BLaER1 treated with 17β-estradiol and CSF1 and Interleukin-3, amounts not matched to agents 10 nM and 100 nM (cell line): Measurements from ENCODE around the gene MSRB1.

ENCODE experiments used
- H3K27ac ChIP-seq, 11 experiments: shearing (Covaris generic); formaldehyde crosslinking; 2 replicates each; pipeline ENCODE4 v1.8.1; 2022
- H3K27me3 ChIP-seq, 11 experiments: shearing (Covaris generic); formaldehyde crosslinking; 2 replicates each; pipeline ENCODE4 v1.8.1; 2022
- H3K36me3 ChIP-seq, 11 experiments: shearing (Covaris generic); formaldehyde crosslinking; 2 replicates each; pipeline ENCODE4 v1.8.1; 2022
- H3K4me1 ChIP-seq, 10 experiments: shearing (Covaris generic); formaldehyde crosslinking; 2 replicates each; pipeline ENCODE4 v1.8.1; 2022
- H3K4me2 ChIP-seq, 11 experiments: shearing (Covaris generic); formaldehyde crosslinking; 2 replicates each; pipeline ENCODE4 v1.8.1; 2022
- H3K4me3 ChIP-seq, 10 experiments: shearing (Covaris generic); formaldehyde crosslinking; 2 replicates each; pipeline ENCODE4 v1.8.1; 2022
- H3K9ac ChIP-seq, 11 experiments: shearing (Covaris generic); formaldehyde crosslinking; 2 replicates each; pipeline ENCODE4 v1.8.1; 2022
- H3K9me3 ChIP-seq, 11 experiments: shearing (Covaris generic); formaldehyde crosslinking; replicated peaks in 1 of 11; 2 replicates each; pipeline ENCODE4 v1.8.1; 2022
- H4K20me1 ChIP-seq, 11 experiments: shearing (Covaris generic); formaldehyde crosslinking; 2 replicates each; pipeline ENCODE4 v1.8.1; 2022
- Cebpa-rat ChIP-seq, 11 experiments: shearing (Covaris generic); IDR thresholded peaks; 2 replicates each; pipeline ENCODE4 v1.8.1; 2022

The MSRB1 gene

GRCh38 chr16:1895949-1896675 lies 46.9 kb downstream of the MSRB1 start:
- no peak overlapping the region for H3K27ac ChIP-seq
- TF ChIP-seq Cebpa-rat (IDR thresholded peaks at IDR 0.05): no peak
- H4K20me1 ChIP-seq: no peaks in the 10 kb centered on the region
- no peak overlapping the region for H3K4me2 ChIP-seq
- peaks cover 0 to 13% (median 3%) of the 10 kb centered on the region in 10 experiments; a peak in 9 of 20 replicates for H3K4me1 ChIP-seq
- peaks cover 0 to 9% (median 0%) of the 10 kb centered on the region in 11 experiments; a peak in 4 of 22 replicates for H3K27me3 ChIP-seq
- H3K9ac ChIP-seq: no peak overlapping the region
- H3K9me3 ChIP-seq: no peaks in the 10 kb centered on the region
- no peaks in the 10 kb centered on the region for H3K36me3 ChIP-seq
- no peak overlapping the region for H3K4me3 ChIP-seq

- Histone ChIP-seq H3K4me3 (no peak overlapping the region), H3K9me3 (no peaks in the 10 kb centered on the region), H3K4me2 (no peak overlapping the region), H3K27me3 (peaks cover 0 to 3% (median 0%) of the 10 kb centered on the region in 11 experiments; a peak in 3 of 22 replicates), H3K36me3 (no peaks in the 10 kb centered on the region), H3K9ac (no peak overlapping the region), H3K27ac (no peak overlapping the region), H3K4me1 (peaks cover 0 to 13% (median 3%) of the 10 kb centered on the region in 10 experiments; a peak in 9 of 20 replicates), H4K20me1 (no peaks in the 10 kb centered on the region)
- TF ChIP-seq Cebpa-rat (IDR thresholded peaks at IDR 0.05): no peak
Observed at GRCh38 chr16:1895068-1895467, 47.9 kb downstream of the MSRB1 start.

GRCh38 chr16:1890708-1891050 lies 52.3 kb downstream of the MSRB1 start:
- Histone ChIP-seq H4K20me1 (no peaks in the 10 kb centered on the region), H3K9me3 (no peaks in the 10 kb centered on the region), H3K27me3 (no peaks in the 10 kb centered on the region), H3K36me3 (no peaks in the 10 kb centered on the region), H3K4me3 (no peak overlapping the region), H3K4me2 (no peak overlapping the region), H3K4me1 (peaks cover 0 to 13% (median 3%) of the 10 kb centered on the region in 10 experiments; a peak in 9 of 20 replicates), H3K27ac (no peak overlapping the region), H3K9ac (no peak overlapping the region)
- TF ChIP-seq Cebpa-rat (IDR thresholded peaks at IDR 0.05): no peak

DNA sequence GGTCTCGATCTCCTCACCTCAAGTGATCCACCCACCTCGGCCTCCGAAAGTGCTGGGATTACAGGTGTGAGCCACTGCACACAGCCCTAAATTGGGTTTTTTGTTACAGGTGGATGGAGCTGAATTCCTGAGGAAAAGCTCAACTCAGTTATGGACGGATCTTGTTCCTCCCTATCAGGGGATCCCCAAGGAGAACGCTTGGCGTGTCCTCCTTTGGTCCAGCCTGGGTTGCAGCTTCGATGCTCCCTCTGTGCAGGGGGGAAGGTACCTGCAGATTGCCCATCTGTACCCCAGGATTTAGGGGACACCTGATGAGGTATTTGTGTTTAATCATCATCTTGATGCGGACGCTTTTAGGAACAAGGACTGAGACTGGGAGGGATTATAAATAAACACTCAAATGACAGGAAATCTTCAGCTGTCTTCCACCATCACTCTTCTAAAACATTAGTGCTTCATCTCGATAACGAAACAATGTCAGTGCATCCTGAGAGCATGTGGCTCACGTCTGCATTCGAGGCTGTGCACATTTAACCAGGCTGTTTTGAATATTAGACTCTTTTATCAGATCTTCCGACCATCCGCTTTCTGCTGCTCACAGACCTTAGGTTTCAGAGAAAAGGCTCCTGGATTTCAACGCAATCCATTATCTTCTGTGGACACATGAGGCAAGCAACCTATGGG lies 52.8 kb downstream of the MSRB1 start:
- H3K9ac ChIP-seq: no peak overlapping the region
- H3K27me3 ChIP-seq: no peaks in the 10 kb centered on the region
- H3K36me3 ChIP-seq: no peaks in the 10 kb centered on the region
- H3K4me2 ChIP-seq: no peak overlapping the region
- no peak overlapping the region for H3K27ac ChIP-seq
- H3K4me1 ChIP-seq: peaks cover 0 to 13% (median 3%) of the 10 kb centered on the region in 10 experiments; a peak in 9 of 20 replicates
- H4K20me1 ChIP-seq: no peaks in the 10 kb centered on the region
- no peak for TF ChIP-seq Cebpa-rat (IDR thresholded peaks at IDR 0.05)
- H3K4me3 ChIP-seq: no peak overlapping the region
- no peaks in the 10 kb centered on the region for H3K9me3 ChIP-seq
